Astrocyte (in vitro differentiated cells and primary cell): Measurements from ENCODE around the gene RPS6KA4. TPM values are rescaled to one million over a fixed set of nuclear protein-coding genes. Genes with fewer than 3 reads are reported as not detected.

ENCODE experiments used
- DNase-seq: peaks from one replicate; pipeline ENCODE4 v3.0.0-alpha.2; 2010; ENCODE audit warnings: low read depth
- FAIRE-seq: peaks from 2 replicates; lab custom pipeline; 2011; peaks lifted over from hg19 to GRCh38; lab: Jason Lieb, UNC
- H2AFZ ChIP-seq: 2 replicates; pipeline ENCODE4 v1.6.0; 2012; ENCODE audit warnings: low read depth, low read length, inconsistent platforms
- H3K27ac ChIP-seq: 2 replicates; pipeline ENCODE4 v1.5.1; 2011; ENCODE audit warnings: low read depth, low read length, inconsistent platforms
- H3K27me3 ChIP-seq: 2 replicates; pipeline ENCODE4 v1.6.0; 2011; ENCODE audit warnings: low read length, inconsistent platforms; ENCODE audit not compliant: insufficient read depth
- H3K36me3 ChIP-seq: 2 replicates; pipeline ENCODE4 v1.5.1; 2011; ENCODE audit warnings: low read length, inconsistent platforms; ENCODE audit not compliant: insufficient read depth
- H3K4me1 ChIP-seq: 2 replicates; pipeline ENCODE4 v1.5.1; 2011; ENCODE audit warnings: low read length, inconsistent platforms; ENCODE audit not compliant: insufficient read depth
- H3K4me2 ChIP-seq: 2 replicates; pipeline ENCODE4 v1.6.0; 2012; ENCODE audit warnings: low read length, inconsistent platforms
- H3K4me3 ChIP-seq: 2 replicates; pipeline ENCODE4 v1.5.1; 2011; ENCODE audit warnings: low read depth, mild to moderate bottlenecking, low read length, inconsistent platforms; ENCODE audit not compliant: insufficient read depth
- H3K79me2 ChIP-seq: 2 replicates; pipeline ENCODE4 v1.6.0; 2012; ENCODE audit warnings: mild to moderate bottlenecking, low read length, inconsistent platforms; ENCODE audit not compliant: insufficient read depth
- H3K9ac ChIP-seq: 2 replicates; pipeline ENCODE4 v1.6.0; 2012; ENCODE audit warnings: mild to moderate bottlenecking, low read length, inconsistent platforms
- H3K9me3 ChIP-seq: 2 replicates; pipeline ENCODE4 v1.5.1; 2012; ENCODE audit warnings: low read depth, mild to moderate bottlenecking, low read length, inconsistent platforms; ENCODE audit not compliant: insufficient read depth
- H4K20me1 ChIP-seq: 2 replicates; pipeline ENCODE4 v1.6.0; 2012; ENCODE audit warnings: low read length, inconsistent platforms; ENCODE audit not compliant: insufficient read depth
- H3K27ac Mint-ChIP-seq: one replicate; pipeline ENCODE4 v1.8.0; 2021; ENCODE audit warnings: mild to moderate bottlenecking, mixed read lengths; ENCODE audit not compliant: unreplicated experiment
- H3K27me3 Mint-ChIP-seq: one replicate; pipeline ENCODE4 v1.8.0; 2021; ENCODE audit warnings: low read depth, mixed read lengths; ENCODE audit not compliant: unreplicated experiment
- H3K36me3 Mint-ChIP-seq: one replicate; pipeline ENCODE4 v1.8.0; 2021; ENCODE audit warnings: low read depth, mixed read lengths; ENCODE audit not compliant: unreplicated experiment
- H3K4me1 Mint-ChIP-seq: one replicate; pipeline ENCODE4 v1.8.0; 2021; ENCODE audit warnings: low read depth, mixed read lengths; ENCODE audit not compliant: unreplicated experiment
- H3K4me3 Mint-ChIP-seq: one replicate; pipeline ENCODE4 v1.8.0; 2021; ENCODE audit warnings: mild to moderate bottlenecking, moderate library complexity, mixed read lengths; ENCODE audit not compliant: unreplicated experiment
- H3K9me3 Mint-ChIP-seq: one replicate; pipeline ENCODE4 v1.8.0; 2021; ENCODE audit warnings: mild to moderate bottlenecking, mixed read lengths; ENCODE audit not compliant: unreplicated experiment
- CTCF ChIP-seq: IDR thresholded peaks from 2 replicates; pipeline ENCODE4 v1.5.1; 2011; ENCODE audit warnings: low read depth, mild to moderate bottlenecking, inconsistent platforms, low read length, moderate library complexity; ENCODE audit not compliant: insufficient read depth
- EZH2 ChIP-seq: IDR thresholded peaks from 2 replicates; pipeline ENCODE4 v1.6.1; 2012; ENCODE audit warnings: mild to moderate bottlenecking, low read length, inconsistent platforms; ENCODE audit not compliant: insufficient read depth
- total RNA-seq: library from RNA; stranded (reverse); gene quantifications from 2 replicates; pipeline ENCODE4 v1.2.1, GENCODE V29; 2021

RPS6KA4 gene
- total RNA-seq, 1 donor from 2014 or later, result 36.2 TPM

GRCh38 chr11:64349404-64349803 is 9.6 kb upstream of the RPS6KA4 start:
- no peaks in the 10 kb centered on the region for H3K9me3 Mint-ChIP-seq
- H3K27me3 ChIP-seq, result no peaks in the 10 kb centered on the region
- H4K20me1 ChIP-seq, result no peaks in the 10 kb centered on the region
- no peaks in the 10 kb centered on the region for H3K9me3 ChIP-seq
- H3K4me3 Mint-ChIP-seq, result no peak overlapping the region
- H3K36me3 ChIP-seq, result no peaks in the 10 kb centered on the region
- H3K27ac ChIP-seq, result no peak overlapping the region
- H3K4me1 Mint-ChIP-seq, result no peaks in the 10 kb centered on the region
- DNase-seq (no peak), FAIRE-seq (no peak)
- no peaks in the 10 kb centered on the region for H3K79me2 ChIP-seq
- H3K27ac Mint-ChIP-seq, result no peak overlapping the region
- H3K9ac ChIP-seq, result no peak overlapping the region
- H2AFZ ChIP-seq, result no peak overlapping the region
- no peaks in the 10 kb centered on the region for H3K36me3 Mint-ChIP-seq
- peaks cover 18% of the 10 kb centered on the region for H3K27me3 Mint-ChIP-seq
- no peaks in the 10 kb centered on the region for H3K4me1 ChIP-seq
- TF ChIP-seq EZH2 (no peak), CTCF (no peak)
- H3K4me3 ChIP-seq, result no peak overlapping the region
- no peak overlapping the region for H3K4me2 ChIP-seq

- H3K27ac Mint-ChIP-seq, result no peak overlapping the region
- FAIRE-seq, result no peak
These were observed 7.8 kb upstream of the RPS6KA4 start for GRCh38 chr11:64351136-64351631.

More at GRCh38 chr11:64351136-64351631, 7.8 kb upstream of the RPS6KA4 start:
- Histone ChIP-seq H2AFZ (no peak overlapping the region), H3K36me3 (no peaks in the 10 kb centered on the region), H3K27me3 (no peaks in the 10 kb centered on the region), H3K4me2 (no peak overlapping the region), H3K4me1 (peaks cover 9% of the 10 kb centered on the region), H3K79me2 (no peaks in the 10 kb centered on the region), H3K9me3 (no peaks in the 10 kb centered on the region), H3K4me3 (no peak overlapping the region), H3K27ac (no peak overlapping the region), H3K9ac (no peak overlapping the region), H4K20me1 (no peaks in the 10 kb centered on the region)
- no peak for TF ChIP-seq EZH2
- no peak for TF ChIP-seq CTCF
- no peak overlapping the region for H3K4me3 Mint-ChIP-seq
- H3K9me3 Mint-ChIP-seq, result no peaks in the 10 kb centered on the region
- no peaks in the 10 kb centered on the region for H3K4me1 Mint-ChIP-seq
- H3K27me3 Mint-ChIP-seq, result peaks cover 11% of the 10 kb centered on the region
- no peaks in the 10 kb centered on the region for H3K36me3 Mint-ChIP-seq
- DNase-seq, result no peak
